MCF 10A (cell line): ENCODE data around the gene CTBP2. TPM values are rescaled to one million over a fixed set of nuclear protein-coding genes. Genes with fewer than 3 reads are reported as not detected.

Experiments
- BruUV-seq: library from RNA; stranded (reverse); fragments of 400-500 nt; replicated peaks from 2 replicates; lab custom pipeline; 2021; lab: Mats Ljungman, UMichigan
- CTCF ChIA-PET: fragments of 300-600 bp; sonication (Branson Sonifier 250); formaldehyde crosslinking; extraction: SDS; loops from one replicate; lab custom pipeline; 2021; ENCODE audit warnings: antibody characterized with exemption, inconsistent platforms; lab: Yijun Ruan, JAX
- POLR2A ChIA-PET: fragments of 300-600, 350-650 bp; sonication (Branson Sonifier 250); formaldehyde crosslinking; extraction: SDS; loops from one replicate; lab custom pipeline; 2020; ENCODE audit warnings: antibody characterized with exemption, inconsistent platforms; lab: Yijun Ruan, JAX
- DNase-seq: peaks from one replicate; pipeline ENCODE4 v3.0.0-alpha.2; 2018; ENCODE audit not compliant: unreplicated experiment
- H3K27ac Mint-ChIP-seq: one replicate; pipeline ENCODE4 v1.8.0; 2022; ENCODE audit warnings: mild to moderate bottlenecking, low read depth, mixed read lengths; ENCODE audit not compliant: unreplicated experiment
- H3K27me3 Mint-ChIP-seq: one replicate; pipeline ENCODE4 v1.8.0; 2022; ENCODE audit warnings: mixed read lengths; ENCODE audit not compliant: insufficient read depth, unreplicated experiment
- H3K36me3 Mint-ChIP-seq: one replicate; pipeline ENCODE4 v1.8.0; 2022; ENCODE audit warnings: mild to moderate bottlenecking, moderate library complexity, mixed read lengths; ENCODE audit not compliant: insufficient read depth, unreplicated experiment
- H3K4me1 Mint-ChIP-seq: one replicate; pipeline ENCODE4 v1.8.0; 2022; ENCODE audit warnings: mixed read lengths; ENCODE audit not compliant: insufficient read depth, unreplicated experiment
- H3K4me3 Mint-ChIP-seq: one replicate; pipeline ENCODE4 v1.8.0; 2022; ENCODE audit warnings: mild to moderate bottlenecking, moderate library complexity, mixed read lengths; ENCODE audit not compliant: unreplicated experiment
- H3K9me3 Mint-ChIP-seq: one replicate; pipeline ENCODE4 v1.8.0; 2022; ENCODE audit warnings: mixed read lengths; ENCODE audit not compliant: unreplicated experiment
- intact Hi-C: fragments of 100-400 bp; cut with micrococcal nuclease; formaldehyde crosslinking; loops from 2 replicates; pipeline ENCODE4 v1.14.1; 2022
- total RNA-seq: library from RNA; stranded (reverse); gene quantifications from 2 replicates; pipeline ENCODE4 v1.2.3, GENCODE V29; 2022
- TF ChIP-seq, protein P1 (sequence below): fragments of 200-600 bp; IDR thresholded peaks from one replicate; pipeline ENCODE4 v1.8.0; 2022; ENCODE audit warnings: antibody characterized with exemption, mild to moderate bottlenecking; ENCODE audit not compliant: unreplicated experiment

Gene CTBP2
- total RNA-seq, 1 experiment from 2014 or later, result 152 TPM

DNA sequence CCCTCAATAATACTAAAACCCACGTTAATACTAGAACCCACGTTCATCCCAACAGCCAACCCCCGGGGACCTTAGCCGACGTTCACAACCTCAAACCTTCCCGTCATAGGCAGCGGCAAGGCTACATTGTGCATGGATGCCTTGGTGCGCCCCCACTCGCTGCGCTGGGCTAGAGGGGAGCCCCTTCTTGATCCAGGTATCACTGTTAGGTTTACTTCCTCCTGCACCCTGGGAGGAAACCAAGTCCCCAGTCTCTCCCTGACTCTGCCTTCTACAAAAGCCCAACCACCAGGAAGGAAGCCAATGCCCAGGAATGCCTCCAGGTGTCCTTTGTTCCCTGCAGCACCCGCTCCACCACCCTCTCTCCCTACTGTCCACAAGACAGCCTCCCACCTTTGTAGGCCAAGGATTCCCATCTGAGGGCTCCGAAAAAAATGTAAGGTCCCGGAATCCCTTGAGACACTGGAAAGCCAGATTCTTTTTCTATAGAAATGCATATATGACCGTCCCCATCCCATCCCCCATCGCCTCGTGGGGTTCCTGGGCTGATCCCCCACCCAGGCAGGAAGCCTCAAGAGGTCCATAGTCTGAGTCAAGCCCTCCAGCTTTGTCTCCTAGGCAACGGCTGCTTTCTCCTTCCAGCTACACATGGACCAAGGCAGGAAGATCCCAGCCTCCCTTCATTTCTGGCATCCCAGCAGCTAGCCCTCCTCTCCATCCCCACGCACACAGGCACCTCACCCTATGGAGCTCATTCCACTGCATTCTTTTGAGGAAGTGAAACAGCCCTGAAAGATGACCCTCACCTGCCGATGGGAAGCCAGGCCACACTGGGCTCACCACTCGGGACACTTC lies 25.2 kb downstream of the CTBP2 start:
- intact Hi-C loops, result no loop called here
- no TSS peak for BruUV-seq
- H3K4me1 Mint-ChIP-seq, result peaks cover 15% of the 10 kb centered on the region
- H3K27ac Mint-ChIP-seq, result no peak overlapping the region
- ChIA-PET CTCF (interaction anchor here (0.6 to 1.9 kb wide), 2 partner anchors 10 to 12 kb away, joined by 3 to 6 read pairs; no protein-coding TSS in a partner anchor), POLR2A (interaction anchor here (0.6 to 1.4 kb wide), 3 partner anchors 12 to 16 kb away, joined by 3 read pairs; no protein-coding TSS in a partner anchor)
- DNase-seq, result no peak
- peaks cover 46% of the 10 kb centered on the region for H3K36me3 Mint-ChIP-seq
- TF ChIP-seq, protein P1, sequence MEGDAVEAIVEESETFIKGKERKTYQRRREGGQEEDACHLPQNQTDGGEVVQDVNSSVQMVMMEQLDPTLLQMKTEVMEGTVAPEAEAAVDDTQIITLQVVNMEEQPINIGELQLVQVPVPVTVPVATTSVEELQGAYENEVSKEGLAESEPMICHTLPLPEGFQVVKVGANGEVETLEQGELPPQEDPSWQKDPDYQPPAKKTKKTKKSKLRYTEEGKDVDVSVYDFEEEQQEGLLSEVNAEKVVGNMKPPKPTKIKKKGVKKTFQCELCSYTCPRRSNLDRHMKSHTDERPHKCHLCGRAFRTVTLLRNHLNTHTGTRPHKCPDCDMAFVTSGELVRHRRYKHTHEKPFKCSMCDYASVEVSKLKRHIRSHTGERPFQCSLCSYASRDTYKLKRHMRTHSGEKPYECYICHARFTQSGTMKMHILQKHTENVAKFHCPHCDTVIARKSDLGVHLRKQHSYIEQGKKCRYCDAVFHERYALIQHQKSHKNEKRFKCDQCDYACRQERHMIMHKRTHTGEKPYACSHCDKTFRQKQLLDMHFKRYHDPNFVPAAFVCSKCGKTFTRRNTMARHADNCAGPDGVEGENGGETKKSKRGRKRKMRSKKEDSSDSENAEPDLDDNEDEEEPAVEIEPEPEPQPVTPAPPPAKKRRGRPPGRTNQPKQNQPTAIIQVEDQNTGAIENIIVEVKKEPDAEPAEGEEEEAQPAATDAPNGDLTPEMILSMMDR, result no peak
- no peaks in the 10 kb centered on the region for H3K27me3 Mint-ChIP-seq
- H3K4me3 Mint-ChIP-seq, result no peak overlapping the region
- no peaks in the 10 kb centered on the region for H3K9me3 Mint-ChIP-seq

DNA sequence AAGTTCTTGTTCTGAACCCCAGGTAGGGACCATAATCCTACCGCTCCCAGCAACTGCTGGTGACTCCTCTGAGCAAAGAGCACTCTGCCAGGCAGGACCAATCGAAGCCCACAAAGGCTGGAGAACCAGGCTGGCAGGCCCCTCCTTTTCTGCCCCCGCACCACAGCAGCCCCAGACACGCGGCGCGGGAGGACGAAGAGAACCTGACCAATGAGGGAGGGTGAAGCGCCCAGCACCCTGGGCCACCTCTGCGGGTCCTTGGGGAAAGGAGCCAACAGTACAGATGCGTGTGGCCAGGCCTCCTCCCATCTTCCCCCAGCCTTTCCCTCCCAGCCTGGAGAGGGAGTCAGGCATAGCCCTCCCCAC lies 25.9 kb downstream of the CTBP2 start:
- BruUV-seq, result no TSS peak
- ChIA-PET POLR2A (no interaction called here), CTCF (interaction anchor here (0.5 to 1.9 kb wide), 2 partner anchors 13 to 595 kb away, joined by 3 to 6 read pairs; no protein-coding TSS in a partner anchor)
- TF ChIP-seq, protein P1, result no peak
- Mint-ChIP-seq H3K36me3 (peaks cover 46% of the 10 kb centered on the region), H3K27me3 (no peaks in the 10 kb centered on the region), H3K27ac (no peak overlapping the region), H3K9me3 (no peaks in the 10 kb centered on the region), H3K4me1 (peaks cover 15% of the 10 kb centered on the region), H3K4me3 (no peak overlapping the region)
- DNase-seq, result no peak
- intact Hi-C loops, result no loop called here

DNA sequence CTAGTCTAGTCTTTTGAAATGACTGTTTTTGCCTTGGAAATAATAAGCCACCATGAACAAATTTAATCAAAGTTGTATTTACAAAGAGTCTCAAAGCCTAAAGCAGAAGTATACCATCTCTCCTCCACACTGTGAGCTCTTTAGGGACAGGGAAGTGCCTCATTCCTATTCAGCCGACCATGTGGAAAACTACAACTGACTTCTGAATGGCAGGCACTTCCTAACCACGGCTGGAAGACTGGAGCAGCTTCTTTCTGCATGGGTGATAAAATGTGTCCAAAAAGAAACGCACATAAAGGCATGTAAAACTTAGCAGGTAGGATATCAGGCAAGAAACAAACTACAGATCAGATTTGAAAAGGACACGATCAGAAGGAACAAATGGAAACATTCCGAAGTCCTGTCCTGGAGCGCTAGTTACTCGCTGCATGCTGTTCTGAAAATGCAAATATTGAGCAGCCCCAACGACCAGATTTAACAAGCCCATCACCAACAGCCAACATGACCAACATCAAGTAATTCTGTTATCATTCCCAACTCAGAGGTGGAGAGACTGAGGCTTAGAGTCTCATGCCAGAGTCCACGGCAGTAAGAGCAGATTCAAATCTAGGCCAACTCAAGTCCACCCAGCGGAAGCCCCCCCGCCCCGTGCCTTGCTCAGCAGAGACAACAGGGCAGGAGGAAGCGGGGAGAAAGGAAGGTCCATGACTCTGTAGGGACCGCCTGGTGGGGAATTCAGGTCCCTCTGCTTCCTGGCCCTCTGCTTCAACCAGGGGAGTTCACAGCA lies 26.5 kb downstream of the CTBP2 start:
- peaks cover 15% of the 10 kb centered on the region for H3K4me1 Mint-ChIP-seq
- CTCF ChIA-PET, result interaction anchor here (0.5 kb wide), 1 partner anchor 596 kb away, joined by 3 read pairs; no protein-coding TSS in a partner anchor
- H3K4me3 Mint-ChIP-seq, result no peak overlapping the region
- intact Hi-C loops, result no loop called here
- no peaks in the 10 kb centered on the region for H3K9me3 Mint-ChIP-seq
- no peak overlapping the region for H3K27ac Mint-ChIP-seq
- DNase-seq, result no peak
- H3K27me3 Mint-ChIP-seq, result no peaks in the 10 kb centered on the region
- peaks cover 44% of the 10 kb centered on the region for H3K36me3 Mint-ChIP-seq
- TF ChIP-seq, protein P1, result no peak
- POLR2A ChIA-PET, result no interaction called here
- no TSS peak for BruUV-seq

DNA sequence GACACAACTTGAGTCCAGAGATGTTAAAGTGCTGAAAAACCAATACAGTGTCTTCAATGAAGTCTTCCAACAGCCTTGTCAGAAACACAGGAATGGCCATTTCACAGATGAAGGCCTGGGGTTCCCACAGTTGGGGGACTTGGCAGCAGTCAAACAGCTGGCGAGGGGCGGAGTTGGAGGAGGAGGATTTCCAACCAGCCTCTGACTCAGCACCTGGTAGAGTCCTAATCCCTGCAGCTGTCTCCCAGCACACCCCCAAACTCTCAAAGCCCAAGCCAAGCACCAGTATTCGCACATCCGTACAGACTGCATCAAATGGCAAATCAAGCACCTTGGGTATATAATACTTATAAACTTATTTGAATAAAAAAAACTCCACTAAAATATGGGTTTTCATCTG lies 28.0 kb downstream of the CTBP2 start:
- ChIA-PET POLR2A (interaction anchor here (0.7 kb wide), 1 partner anchor 340 kb away, joined by 3 read pairs; no protein-coding TSS in a partner anchor), CTCF (no interaction called here)
- TF ChIP-seq, protein P1, result no peak
- no TSS peak for BruUV-seq
- Mint-ChIP-seq H3K4me1 (peaks cover 30% of the 10 kb centered on the region), H3K36me3 (peaks cover 51% of the 10 kb centered on the region), H3K9me3 (no peaks in the 10 kb centered on the region), H3K27ac (peak overlapping the region; percentile 16), H3K4me3 (no peak overlapping the region), H3K27me3 (no peaks in the 10 kb centered on the region)
- intact Hi-C loops, result no loop called here
- DNase-seq, result no peak
